Right forelimb (tissue), 1 donor: ENCODE data around the gene OR6K3.

Experiments
- DNase-seq: peaks from one replicate; pipeline ENCODE4 v3.0.0-alpha.2; 2018

OR6K3 gene

GRCh38 chr1:158686111-158687009 lies 34.2 kb downstream of the OR6K3 start, which contains the start of gene SPTA1:
SPTA1 (minus strand) TSS chr1:158686715; CDS start chr1:158686517, 198 bp downstream.
- no peak for DNase-seq

GRCh38 chr1:158685085-158685484 lies 35.4 kb downstream of the OR6K3 start:
- no peak for DNase-seq

- no peak for DNase-seq
Observed at GRCh38 chr1:158681606-158682005, 38.9 kb downstream of the OR6K3 start.

- DNase-seq: no peak
Observed at GRCh38 chr1:158679289-158679688, 41.2 kb downstream of the OR6K3 start.

DNA sequence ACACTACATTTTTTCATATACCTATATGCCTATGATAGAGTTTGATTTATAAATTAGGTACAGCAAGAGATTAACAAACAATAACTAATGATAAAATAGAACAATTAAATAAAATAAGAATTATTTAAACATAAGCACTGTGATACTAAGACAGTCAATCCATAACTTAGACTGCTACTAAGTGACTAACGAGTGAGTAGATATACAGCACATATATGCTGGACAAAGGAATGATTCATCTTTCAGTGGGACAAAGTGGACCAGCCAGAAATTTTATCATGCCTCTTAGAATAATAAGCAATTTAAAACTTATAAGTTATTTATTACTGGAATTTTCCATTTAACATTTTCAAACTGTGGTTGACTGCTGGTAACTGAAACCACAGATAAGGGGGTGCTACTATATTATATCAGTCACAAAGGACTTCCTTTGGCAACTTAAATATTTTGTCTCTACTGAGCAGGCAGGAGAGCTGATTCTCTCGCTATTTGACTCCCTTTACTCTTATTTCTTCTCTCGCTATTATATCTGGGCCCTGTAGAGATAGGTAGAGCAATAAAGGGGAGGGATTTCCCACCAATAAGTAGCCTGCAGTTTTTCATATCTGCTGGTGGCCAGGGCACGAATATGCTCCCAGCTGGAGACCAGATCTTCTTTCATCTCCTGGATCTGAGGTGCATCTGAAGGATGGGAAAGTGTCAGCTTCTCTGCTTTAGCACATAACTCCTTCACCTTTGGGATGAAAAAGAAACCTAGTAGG lies 44.8 kb downstream of the OR6K3 start:
- no peak for DNase-seq

GRCh38 chr1:158674302-158674701 lies 46.2 kb downstream of the OR6K3 start:
- DNase-seq: no peak
